PFSK-1 (cell line): ENCODE results near the gene BMP4.

Experiments used
- FOXP2 ChIP-seq: optimal IDR thresholded peaks from 2 replicates; pipeline ENCODE3; 2011; ENCODE audit warnings: borderline replicate concordance, control low read depth, inconsistent platforms; ENCODE audit not compliant: insufficient read depth; ENCODE audit errors: extremely low read length, extremely low read depth
- POLR2AphosphoS5 ChIP-seq: IDR thresholded peaks from 2 replicates; pipeline ENCODE4 v1.6.1; 2012; ENCODE audit warnings: low read depth, mild to moderate bottlenecking, control low read depth, low read length, moderate library complexity
- REST ChIP-seq, 2 experiments: IDR thresholded peaks; 2 replicates each; pipeline versions ENCODE4 v1.6.1 to v1.8.0; 2011 to 2012; ENCODE audit warnings: low read depth in 2 of 2, low read length in 2 of 2, control low read depth in 1 of 2, inconsistent platforms in 1 of 2, mild to moderate bottlenecking in 1 of 2, moderate library complexity in 1 of 2; ENCODE audit not compliant: insufficient read depth in 1 of 2
- SIN3A ChIP-seq: IDR thresholded peaks from 2 replicates; pipeline ENCODE4 v1.6.1; 2012; ENCODE audit warnings: mild to moderate bottlenecking, low read length, moderate library complexity, borderline replicate concordance; ENCODE audit not compliant: insufficient read depth
- TAF1 ChIP-seq: IDR thresholded peaks from 2 replicates; pipeline ENCODE4 v1.6.1; 2012; ENCODE audit warnings: low read length, control low read depth, borderline replicate concordance; ENCODE audit not compliant: insufficient read depth

The BMP4 gene

GRCh38 chr14:53996041-53996440 lies 39.4 kb upstream of the BMP4 start:
- TF ChIP-seq FOXP2 (no peak), REST (IDR thresholded peaks at IDR 0.05; ENCODE audit: insufficient read depth in 1 of 2, low read depth in 2 of 2, low read length in 2 of 2) (no peak), TAF1 (no peak), POLR2AphosphoS5 (no peak), SIN3A (no peak)

- no peak for TF ChIP-seq SIN3A
- no peak for TF ChIP-seq FOXP2
- TF ChIP-seq POLR2AphosphoS5 = no peak
- TF ChIP-seq REST (IDR thresholded peaks at IDR 0.05; ENCODE audit: insufficient read depth in 1 of 2, low read depth in 2 of 2, low read length in 2 of 2) = no peak
- TF ChIP-seq TAF1 = no peak
Observed at GRCh38 chr14:53993920-53994607, 37.4 kb upstream of the BMP4 start.

- TF ChIP-seq REST (IDR thresholded peaks at IDR 0.05; ENCODE audit: insufficient read depth in 1 of 2, low read depth in 2 of 2, low read length in 2 of 2) = no peak
- TF ChIP-seq TAF1 = no peak
- no peak for TF ChIP-seq SIN3A
- no peak for TF ChIP-seq POLR2AphosphoS5
- TF ChIP-seq FOXP2 = no peak
Observed at GRCh38 chr14:53990978-53991377, 34.4 kb upstream of the BMP4 start.

GRCh38 chr14:53983112-53983511 lies 26.5 kb upstream of the BMP4 start:
- TF ChIP-seq POLR2AphosphoS5 = no peak
- TF ChIP-seq REST (IDR thresholded peaks at IDR 0.05; ENCODE audit: insufficient read depth in 1 of 2, low read depth in 2 of 2, low read length in 2 of 2) = no peak
- TF ChIP-seq SIN3A = no peak
- TF ChIP-seq FOXP2 = no peak

GRCh38 chr14:53982546-53982945 lies 25.9 kb upstream of the BMP4 start:
- TF ChIP-seq POLR2AphosphoS5 (no peak), SIN3A (no peak), REST (IDR thresholded peaks at IDR 0.05; ENCODE audit: insufficient read depth in 1 of 2, low read depth in 2 of 2, low read length in 2 of 2) (no peak), FOXP2 (no peak), TAF1 (no peak)
